Fibroblast of lung (primary cell): ENCODE results near the gene LPP. TPM values are rescaled to one million over a fixed set of nuclear protein-coding genes. Genes with fewer than 3 reads are reported as not detected.
A peak's percentile ranks its signal among the peaks of the same experiment; 100 is the strongest.

Source experiments
- DNase-seq, 2 donors: peaks; one replicate each; pipeline versions ENCODE4 v3.0.0 to v3.0.0-alpha.2; 2010; ENCODE audit warnings: low read depth in 2 of 2
- H2AFZ ChIP-seq: 2 replicates; pipeline ENCODE4 v1.5.1; 2012; ENCODE audit warnings: low read length, control low read depth, inconsistent platforms
- H3K27ac ChIP-seq: 2 replicates; pipeline ENCODE4 v1.5.1; 2011; ENCODE audit warnings: low read length, control low read depth; ENCODE audit not compliant: insufficient read depth
- H3K27me3 ChIP-seq: 2 replicates; pipeline ENCODE4 v1.5.1; 2011; ENCODE audit warnings: mild to moderate bottlenecking, low read length; ENCODE audit not compliant: control insufficient read depth, insufficient read depth
- H3K36me3 ChIP-seq: 2 replicates; pipeline ENCODE4 v1.5.1; 2011; ENCODE audit warnings: low read length; ENCODE audit not compliant: control insufficient read depth, insufficient read depth
- H3K4me1 ChIP-seq: 2 replicates; pipeline ENCODE4 v1.5.1; 2011; ENCODE audit warnings: low read length; ENCODE audit not compliant: control insufficient read depth, insufficient read depth; ENCODE audit errors: extremely low read depth
- H3K4me2 ChIP-seq: 2 replicates; pipeline ENCODE4 v1.5.1; 2011; ENCODE audit warnings: low read length, control low read depth; ENCODE audit not compliant: insufficient read depth; ENCODE audit errors: extremely low read depth
- H3K4me3 ChIP-seq, 4 experiments: fragments of 200-600 bp in 1 of 4; sonication (generic) in 1 of 4; replicated peaks in 1 of 4; 2 replicates each; pipeline ENCODE4 v1.5.1; 2011 to 2016; ENCODE audit warnings: low read length in 4 of 4, low read depth in 3 of 4, mild to moderate bottlenecking in 3 of 4, control low read depth in 2 of 4, inconsistent platforms in 1 of 4, mixed read lengths in 1 of 4; ENCODE audit not compliant: insufficient read depth in 1 of 4; ENCODE audit errors: control extremely low read depth in 1 of 4
- H3K79me2 ChIP-seq: 2 replicates; pipeline ENCODE4 v1.5.1; 2012; ENCODE audit warnings: mild to moderate bottlenecking, low read length, inconsistent platforms; ENCODE audit not compliant: control insufficient read depth, insufficient read depth
- H3K9ac ChIP-seq: 2 replicates; pipeline ENCODE4 v1.5.1; 2011; ENCODE audit warnings: mild to moderate bottlenecking, low read length, control low read depth; ENCODE audit not compliant: insufficient read depth
- H3K9me3 ChIP-seq: 2 replicates; pipeline ENCODE4 v1.5.1; 2012; ENCODE audit warnings: low read depth, low read length; ENCODE audit not compliant: control insufficient read depth, insufficient read depth
- H4K20me1 ChIP-seq: 2 replicates; pipeline ENCODE4 v1.5.1; 2011; ENCODE audit warnings: low read length; ENCODE audit not compliant: control insufficient read depth, insufficient read depth; ENCODE audit errors: extremely low read depth
- CTCF ChIP-seq, 2 donors: IDR thresholded peaks in 1 of 2; conservative IDR thresholded peaks in 1 of 2; 1 replicate in 1 of 2; 2 replicates in 1 of 2; pipeline ENCODE4 v1.5.1; 2011 to 2012; ENCODE audit warnings: low read length in 2 of 2, control low read depth in 1 of 2, inconsistent platforms in 1 of 2, low read depth in 1 of 2, mild to moderate bottlenecking in 1 of 2
- EZH2 ChIP-seq: IDR thresholded peaks from 2 replicates; pipeline ENCODE4 v1.5.1; 2012; ENCODE audit warnings: low read length, control low read depth, mild to moderate bottlenecking; ENCODE audit errors: missing control alignments
- polyA plus RNA-seq, 2 donors: library from polyadenylated mRNA; depleted of rRNA in 1 of 2; stranded (reverse) in 1 of 2; unstranded in 1 of 2; fragments of >200 nt; gene quantifications; 2 replicates each; pipeline ENCODE4 v1.2.1, GENCODE V29; 2011 to 2012; ENCODE audit warnings: missing spikeins in 1 of 2
- total RNA-seq: library from RNA; depleted of rRNA; stranded (reverse); fragments of >200 nt; gene quantifications from 2 replicates; pipeline ENCODE4 v1.2.1, GENCODE V29; 2014

LPP gene
- total and polyA plus RNA-seq, 2 donors (not counting 1 experiment from before 2014, with no cell fraction given) = 69.0 to 124 TPM

- DNase-seq = no peak
- no peaks in the 10 kb centered on the region for H3K9me3 ChIP-seq
- TF ChIP-seq EZH2 = no peak
- TF ChIP-seq CTCF (conservative IDR thresholded peaks at IDR 0.05 in 1 of 2, IDR thresholded peaks at IDR 0.05 in 1 of 2; ENCODE audit: low read depth in 1 of 2, low read length in 2 of 2) = no peak
- H3K36me3 ChIP-seq = no peaks in the 10 kb centered on the region
- no peaks in the 10 kb centered on the region for H3K27me3 ChIP-seq
- H3K4me1 ChIP-seq = peaks cover 3% of the 10 kb centered on the region
- H3K9ac ChIP-seq = no peak overlapping the region
- no peak overlapping the region for H3K4me2 ChIP-seq
- H3K27ac ChIP-seq = no peak overlapping the region
- H2AFZ ChIP-seq = no peak overlapping the region
- no peaks in the 10 kb centered on the region for H4K20me1 ChIP-seq
- peaks cover under 1% of the 10 kb centered on the region for H3K79me2 ChIP-seq
- no peak overlapping the region for H3K4me3 ChIP-seq
Observed at GRCh38 chr3:188539037-188539436, 385.1 kb downstream of the LPP start.

GRCh38 chr3:188539631-188540194, 385.8 kb downstream of the LPP start:
- H3K27ac ChIP-seq = no peak overlapping the region
- no peak overlapping the region for H3K4me2 ChIP-seq
- no peaks in the 10 kb centered on the region for H3K79me2 ChIP-seq
- peaks cover under 1% of the 10 kb centered on the region for H3K4me1 ChIP-seq
- H3K9ac ChIP-seq = no peak overlapping the region
- no peaks in the 10 kb centered on the region for H3K9me3 ChIP-seq
- TF ChIP-seq CTCF (conservative IDR thresholded peaks at IDR 0.05 in 1 of 2, IDR thresholded peaks at IDR 0.05 in 1 of 2; ENCODE audit: low read depth in 1 of 2, low read length in 2 of 2) = no peak
- no peaks in the 10 kb centered on the region for H3K36me3 ChIP-seq
- no peaks in the 10 kb centered on the region for H3K27me3 ChIP-seq
- H3K4me3 ChIP-seq = no peak overlapping the region
- peak in 1 of 2 donors; percentile 47 for DNase-seq
- H2AFZ ChIP-seq = no peak overlapping the region
- no peaks in the 10 kb centered on the region for H4K20me1 ChIP-seq

GRCh38 chr3:188542196-188542595, 388.2 kb downstream of the LPP start:
- H3K79me2 ChIP-seq = no peaks in the 10 kb centered on the region
- H3K9ac ChIP-seq = no peak overlapping the region
- H3K27ac ChIP-seq = no peak overlapping the region
- no peak for DNase-seq
- H4K20me1 ChIP-seq = no peaks in the 10 kb centered on the region
- no peaks in the 10 kb centered on the region for H3K36me3 ChIP-seq
- no peaks in the 10 kb centered on the region for H3K9me3 ChIP-seq
- H2AFZ ChIP-seq = no peak overlapping the region
- H3K27me3 ChIP-seq = no peaks in the 10 kb centered on the region
- no peak overlapping the region for H3K4me3 ChIP-seq
- TF ChIP-seq CTCF (conservative IDR thresholded peaks at IDR 0.05 in 1 of 2, IDR thresholded peaks at IDR 0.05 in 1 of 2; ENCODE audit: low read depth in 1 of 2, low read length in 2 of 2) = no peak
- TF ChIP-seq EZH2 = no peak
- peaks cover 3% of the 10 kb centered on the region for H3K4me1 ChIP-seq
- H3K4me2 ChIP-seq = no peak overlapping the region
